GM21360 (cell line): ENCODE measurements around the gene KLF1.
"Not testable (repeated sequence)": the region's sequence is repeated elsewhere in the genome, so short reads cannot be mapped to it uniquely, and the experiment has no call there.

Experiments
- ATAC-seq: cut with Tn5 transposase; IDR thresholded peaks from one replicate; pipeline ENCODE4 v1.9.1; 2021; ENCODE audit warnings: mild to moderate bottlenecking, moderate library complexity; ENCODE audit not compliant: unreplicated experiment

KLF1 gene

GRCh38 chr19:12891553-12892021 is 4.6 kb upstream of the KLF1 start:
- no peak for ATAC-seq

DNA sequence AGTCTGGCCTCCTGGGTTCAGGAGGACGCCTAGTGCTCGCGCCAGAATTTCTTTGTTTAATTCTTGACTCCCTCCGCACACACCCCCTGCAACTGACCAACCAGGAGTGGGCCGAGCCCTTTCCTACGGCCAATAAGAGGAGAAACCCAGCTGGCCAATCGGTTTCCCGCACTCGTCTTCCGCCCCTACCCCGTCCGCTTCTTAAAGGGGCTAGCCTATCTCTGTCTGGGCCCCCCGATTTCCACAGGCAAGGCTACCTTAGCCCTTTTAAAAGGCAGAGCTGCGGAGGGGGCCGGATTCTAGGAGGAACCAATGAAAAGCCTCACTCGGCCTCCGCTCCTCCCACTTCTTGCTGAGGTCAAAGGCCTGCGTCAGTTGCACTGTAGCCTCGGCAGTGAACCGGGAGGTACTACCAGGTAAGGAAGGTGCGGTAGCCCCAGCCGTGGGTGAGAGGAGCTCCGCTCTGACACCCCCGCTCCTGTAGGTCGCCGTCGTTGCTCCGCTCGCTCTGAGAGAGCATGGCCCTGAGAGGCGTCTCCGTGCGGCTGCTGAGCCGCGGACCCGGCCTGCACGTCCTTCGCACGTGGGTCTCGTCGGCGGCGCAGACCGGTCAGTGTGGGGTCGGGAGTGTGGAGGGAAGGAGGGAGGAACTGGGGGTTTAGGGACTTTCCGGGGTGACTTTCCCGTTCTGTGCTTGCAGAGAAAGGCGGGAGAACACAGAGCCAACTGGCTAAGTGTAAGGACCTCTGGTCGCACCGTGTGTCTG is 4.0 kb upstream of the KLF1 start, which contains the start of gene GCDH:
Gene GCDH, plus strand, starts transcription at position 374 of the 766 bp plus-strand sequence. Its CDS starts 145 bp downstream, at position 519.
- peak; percentile 82 for ATAC-seq

DNA sequence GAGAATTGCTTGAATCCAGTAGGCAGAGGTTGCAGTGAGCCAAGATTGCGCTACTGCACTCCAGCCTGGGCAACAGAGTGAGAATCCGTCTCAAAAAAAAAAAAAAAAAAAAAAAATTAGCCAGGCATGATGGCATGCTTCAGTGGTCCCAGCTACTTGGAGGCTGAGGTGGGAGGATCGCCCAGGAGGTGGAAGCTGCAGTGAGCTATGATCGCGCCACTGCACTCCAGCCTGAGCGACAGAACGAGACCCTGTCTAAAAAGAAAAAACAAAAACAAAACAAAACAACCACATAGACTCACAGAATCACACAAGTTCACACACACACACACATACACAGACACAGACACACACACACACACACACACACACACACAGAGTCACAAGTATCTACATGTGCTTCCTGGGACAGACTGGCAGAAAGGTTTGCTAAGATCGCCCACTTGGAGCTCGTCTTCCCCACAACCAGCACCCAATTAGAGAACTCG is 3.3 kb upstream of the KLF1 start:
- not testable (repeated sequence) for ATAC-seq

DNA sequence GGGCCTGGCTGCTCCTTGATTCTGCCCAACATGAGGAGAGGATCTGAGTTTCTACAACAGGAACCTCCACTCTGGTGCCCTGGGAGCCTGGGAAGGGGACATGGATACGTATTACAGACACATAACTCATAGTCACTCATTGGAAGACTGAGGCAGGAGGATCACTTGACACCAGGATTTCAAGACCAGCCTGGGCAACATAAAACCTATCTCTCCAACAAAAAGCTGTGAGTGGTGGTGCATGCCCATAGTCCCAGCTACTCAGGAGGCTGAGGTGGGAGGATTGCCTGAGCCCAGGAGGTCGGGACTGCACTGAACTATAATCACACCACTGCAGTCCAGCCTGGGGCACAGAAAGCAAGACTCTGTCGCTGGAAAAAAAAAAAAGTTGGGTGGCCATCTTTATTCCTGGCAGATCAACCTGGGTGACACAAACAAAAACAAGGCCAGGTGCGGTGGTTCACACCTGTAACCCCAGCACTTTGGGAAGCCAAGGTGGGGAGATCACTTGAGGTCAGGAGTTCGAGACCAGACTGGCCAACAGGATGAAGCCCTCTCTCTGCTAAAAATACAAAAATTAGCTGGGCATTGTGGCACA is 1.1 kb upstream of the KLF1 start:
- ATAC-seq: no peak

- ATAC-seq: no peak
Measured at GRCh38 chr19:12886651-12886968, 391 bp downstream of the KLF1 start.

- ATAC-seq: no peak
Measured at GRCh38 chr19:12885749-12886650, 1.0 kb downstream of the KLF1 start.

- no peak for ATAC-seq
Measured at GRCh38 chr19:12884926-12885748, 1.9 kb downstream of the KLF1 start.

DNA sequence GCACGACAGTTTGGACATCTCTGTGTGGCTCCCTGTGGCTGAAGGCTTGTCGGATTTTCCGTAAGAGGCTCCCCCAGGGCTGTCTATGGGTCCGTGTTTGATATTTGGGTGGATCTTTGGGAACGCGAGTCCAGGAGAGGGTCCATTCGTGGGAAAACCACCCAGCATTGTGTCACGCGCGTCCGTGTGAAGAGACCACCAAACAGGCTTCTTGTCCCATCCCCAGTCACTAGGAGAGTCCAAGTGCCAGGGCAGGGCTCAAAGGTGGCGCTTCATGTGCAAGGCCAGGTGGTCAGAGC is 2.4 kb downstream of the KLF1 start:
- ATAC-seq: no peak

GRCh38 chr19:12884202-12884601 is 2.8 kb downstream of the KLF1 start:
- no peak for ATAC-seq

DNA sequence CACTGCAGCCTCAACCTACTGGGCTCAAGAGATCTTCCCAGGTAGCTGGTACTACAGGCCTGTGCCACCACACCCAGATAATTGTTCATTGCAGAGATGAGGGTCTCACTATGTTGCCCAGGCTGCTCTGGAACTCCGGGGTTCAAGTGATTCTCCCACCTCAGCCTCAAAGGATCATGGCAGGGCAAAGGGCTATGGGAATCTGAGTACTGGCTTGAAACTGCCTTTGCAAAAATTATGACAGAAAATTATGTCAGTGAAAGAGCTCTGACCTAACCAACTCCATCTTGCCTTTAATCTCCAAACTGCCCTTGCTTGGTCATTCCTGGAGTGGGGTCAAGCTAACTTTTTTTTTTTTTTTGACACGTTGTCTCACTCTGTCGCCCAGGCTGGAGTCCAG is 4.4 kb downstream of the KLF1 start:
- no peak for ATAC-seq

- peak; percentile 68 for ATAC-seq
Measured at GRCh38 chr19:12881172-12881808, 5.7 kb downstream of the KLF1 start, which contains the start of gene DNASE2. TSS of gene DNASE2 (minus strand) at chr19:12881449. CDS start at chr19:12881375, 74 bp downstream.

GRCh38 chr19:12880551-12881171 is 6.3 kb downstream of the KLF1 start:
- no peak for ATAC-seq

- ATAC-seq: no peak
Measured at GRCh38 chr19:12875086-12875485, 11.9 kb downstream of the KLF1 start.

DNA sequence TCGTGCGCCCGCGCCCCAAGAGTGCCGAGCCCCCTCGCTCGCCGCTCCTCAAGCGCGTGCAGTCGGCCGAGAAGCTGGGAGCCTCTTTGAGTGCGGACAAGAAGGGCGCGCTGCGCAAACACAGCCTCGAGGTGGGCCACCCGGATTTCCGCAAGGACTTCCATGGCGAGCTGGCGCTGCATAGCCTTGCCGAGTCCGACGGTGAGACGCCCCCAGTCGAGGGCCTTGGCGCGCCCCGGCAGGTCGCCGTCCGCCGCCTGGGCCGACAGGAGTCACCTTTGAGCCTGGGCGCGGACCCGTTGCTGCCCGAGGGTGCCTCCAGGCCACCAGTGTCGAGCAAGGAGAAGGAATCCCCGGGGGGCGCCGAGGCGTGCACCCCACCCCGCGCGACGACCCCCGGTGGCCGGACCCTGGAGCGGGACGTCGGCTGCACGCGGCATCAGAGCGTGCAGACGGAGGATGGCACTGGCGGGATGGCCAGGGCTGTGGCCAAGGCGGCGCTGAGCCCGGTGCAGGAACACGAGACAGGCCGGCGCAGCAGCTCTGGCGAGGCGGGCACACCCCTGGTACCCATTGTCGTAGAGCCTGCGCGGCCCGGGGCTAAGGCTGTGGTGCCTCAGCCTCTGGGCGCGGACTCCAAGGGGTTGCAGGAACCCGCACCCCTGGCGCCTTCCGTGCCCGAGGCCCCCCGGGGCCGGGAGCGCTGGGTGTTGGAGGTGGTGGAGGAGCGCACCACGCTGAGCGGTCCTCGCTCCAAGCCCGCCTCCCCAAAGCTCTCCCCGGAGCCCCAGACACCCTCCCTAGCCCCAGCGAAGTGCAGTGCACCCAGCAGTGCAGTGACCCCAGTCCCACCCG is 12.9 kb downstream of the KLF1 start:
- no peak for ATAC-seq

DNA sequence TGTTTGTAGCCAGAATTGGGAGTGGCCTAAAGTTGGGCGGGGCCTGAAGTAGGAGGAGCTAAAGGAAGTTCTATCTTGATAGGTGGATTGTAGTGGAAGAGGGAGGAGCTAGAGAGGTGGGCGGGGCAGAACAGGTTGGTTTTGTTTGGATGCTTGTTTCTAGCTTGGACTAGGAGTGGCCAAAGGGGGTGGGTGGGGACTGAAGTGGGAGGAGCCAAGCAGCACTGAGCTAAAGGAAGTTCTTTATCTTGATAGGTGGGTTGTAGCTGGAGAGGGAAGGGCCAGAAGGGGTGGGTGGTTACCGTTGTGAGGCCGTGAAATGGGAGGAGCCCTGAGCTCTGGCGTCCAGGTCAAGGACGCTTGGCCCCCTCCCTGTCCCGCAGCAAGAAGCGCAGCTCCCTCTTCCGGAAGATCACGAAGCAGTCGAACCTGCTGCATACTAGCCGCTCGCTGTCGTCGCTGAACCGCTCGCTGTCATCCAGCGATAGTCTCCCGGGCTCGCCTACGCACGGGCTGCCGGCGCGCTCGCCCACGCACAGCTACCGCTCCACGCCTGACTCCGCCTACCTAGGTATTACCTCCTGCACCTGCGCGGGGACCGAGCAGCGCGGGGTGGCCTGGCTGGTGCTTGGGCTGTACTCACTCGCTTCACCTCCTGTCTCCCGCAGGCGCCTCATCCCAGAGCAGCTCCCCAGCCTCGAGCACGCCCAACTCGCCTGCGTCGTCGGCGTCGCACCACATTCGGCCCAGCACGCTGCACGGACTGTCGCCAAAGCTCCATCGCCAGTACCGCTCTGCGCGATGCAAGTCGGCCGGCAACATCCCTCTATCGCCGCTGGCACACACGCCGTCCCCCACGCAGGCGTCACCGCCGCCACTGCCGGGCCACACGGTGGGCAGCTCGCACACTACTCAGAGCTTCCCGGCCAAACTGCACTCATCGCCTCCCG is 13.8 kb downstream of the KLF1 start:
- ATAC-seq: no peak

DNA sequence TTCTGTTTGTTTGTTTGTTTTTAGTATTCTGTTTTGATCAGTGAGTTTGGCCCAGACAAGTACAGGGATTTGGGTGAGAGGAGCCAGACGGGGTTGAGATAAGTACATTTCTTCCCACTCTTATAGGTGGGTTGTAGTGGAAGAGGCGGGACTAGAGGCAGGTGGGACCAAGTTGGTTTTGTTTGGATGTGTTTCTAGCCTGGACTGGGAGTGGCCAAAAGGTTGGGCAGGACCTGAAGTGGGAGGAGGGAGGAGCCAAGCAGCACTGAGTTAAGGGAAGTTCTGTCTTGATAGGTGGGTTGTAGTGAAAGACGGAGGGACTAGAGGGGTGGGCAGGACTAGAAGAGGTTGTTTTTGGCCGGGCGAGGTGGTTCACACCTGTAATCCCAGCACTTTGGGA is 14.7 kb downstream of the KLF1 start:
- no peak for ATAC-seq

- no peak for ATAC-seq
Measured at GRCh38 chr19:12871681-12872080, 15.3 kb downstream of the KLF1 start.
